ENCODE data around the gene LOXL3.
"Not testable (repeated sequence)": the region's sequence is repeated elsewhere in the genome, so short reads cannot be mapped to it uniquely, and the experiment has no call there.

The LOXL3 gene

GRCh38 chr2:74489906-74490305 lies 63.8 kb downstream of the LOXL3 start:
- peaks cover 52% of the 10 kb centered on the region for H3K36me3 ChIP-seq (ENCODE audit: insufficient read depth, insufficient read length, low read length)
- no peak overlapping the region for H3K4me3 ChIP-seq (ENCODE audit: insufficient read length, low read depth)
- DNase-seq (ENCODE audit: low read depth, low spot score): no peak
- no peaks in the 10 kb centered on the region for H3K4me1 ChIP-seq (ENCODE audit: insufficient read depth, insufficient read length)
- no peaks in the 10 kb centered on the region for H3K9me3 ChIP-seq (ENCODE audit: insufficient read depth, low read length)
- no peak overlapping the region for H3K9ac ChIP-seq (ENCODE audit: insufficient read length, low read depth)
- H3K27me3 ChIP-seq (ENCODE audit: insufficient read depth, insufficient read length): no peaks in the 10 kb centered on the region
- TF ChIP-seq ZNF274 (IDR thresholded peaks at IDR 0.05; ENCODE audit: low read depth, low read length): no peak
- TF ChIP-seq YY1 (IDR thresholded peaks at IDR 0.05; ENCODE audit: insufficient read depth, insufficient read length): no peak
- TF ChIP-seq SUZ12 (IDR thresholded peaks at IDR 0.05; ENCODE audit: extremely low read depth, insufficient read depth, insufficient read length): no peak

GRCh38 chr2:74488643-74489481 lies 64.9 kb downstream of the LOXL3 start:
- no peak overlapping the region for H3K4me3 ChIP-seq (ENCODE audit: insufficient read length, low read depth)
- no peaks in the 10 kb centered on the region for H3K4me1 ChIP-seq (ENCODE audit: insufficient read depth, insufficient read length)
- DNase-seq (ENCODE audit: low read depth, low spot score): no peak
- H3K9me3 ChIP-seq (ENCODE audit: insufficient read depth, low read length): no peaks in the 10 kb centered on the region
- H3K27me3 ChIP-seq (ENCODE audit: insufficient read depth, insufficient read length): no peaks in the 10 kb centered on the region
- H3K9ac ChIP-seq (ENCODE audit: insufficient read length, low read depth): no peak overlapping the region
- TF ChIP-seq SUZ12 (IDR thresholded peaks at IDR 0.05; ENCODE audit: extremely low read depth, insufficient read depth, insufficient read length): no peak
- no peak for TF ChIP-seq ZNF274 (IDR thresholded peaks at IDR 0.05; ENCODE audit: low read depth, low read length)
- no peak for TF ChIP-seq YY1 (IDR thresholded peaks at IDR 0.05; ENCODE audit: insufficient read depth, insufficient read length)
- peaks cover 45% of the 10 kb centered on the region for H3K36me3 ChIP-seq (ENCODE audit: insufficient read depth, insufficient read length, low read length)

GRCh38 chr2:74486141-74486540 lies 67.6 kb downstream of the LOXL3 start:
- H3K4me3 ChIP-seq (ENCODE audit: insufficient read length, low read depth): no peak overlapping the region
- TF ChIP-seq ZNF274 (IDR thresholded peaks at IDR 0.05; ENCODE audit: low read depth, low read length): no peak
- TF ChIP-seq SUZ12 (IDR thresholded peaks at IDR 0.05; ENCODE audit: extremely low read depth, insufficient read depth, insufficient read length): no peak
- TF ChIP-seq YY1 (IDR thresholded peaks at IDR 0.05; ENCODE audit: insufficient read depth, insufficient read length): no peak
- no peaks in the 10 kb centered on the region for H3K9me3 ChIP-seq (ENCODE audit: insufficient read depth, low read length)
- DNase-seq (ENCODE audit: low read depth, low spot score): no peak
- H3K36me3 ChIP-seq (ENCODE audit: insufficient read depth, insufficient read length, low read length): peaks cover 24% of the 10 kb centered on the region
- H3K4me1 ChIP-seq (ENCODE audit: insufficient read depth, insufficient read length): peaks cover 3% of the 10 kb centered on the region
- no peaks in the 10 kb centered on the region for H3K27me3 ChIP-seq (ENCODE audit: insufficient read depth, insufficient read length)
- H3K9ac ChIP-seq (ENCODE audit: insufficient read length, low read depth): no peak overlapping the region

- H3K9me3 ChIP-seq (ENCODE audit: insufficient read depth, low read length); DNase-seq (ENCODE audit: low read depth, low spot score); H3K4me1 ChIP-seq (ENCODE audit: insufficient read depth, insufficient read length); H3K27me3 ChIP-seq (ENCODE audit: insufficient read depth, insufficient read length): not testable (repeated sequence)
- H3K36me3 ChIP-seq (ENCODE audit: insufficient read depth, insufficient read length, low read length): peaks cover 31% of the 10 kb centered on the region
- H3K4me3 ChIP-seq (ENCODE audit: insufficient read length, low read depth): peak overlapping the region; percentile 75
- H3K9ac ChIP-seq (ENCODE audit: insufficient read length, low read depth): peak overlapping the region; percentile 85
These were observed 70.0 kb downstream of the LOXL3 start for GRCh38 chr2:74483675-74484164.

- Histone ChIP-seq H3K9ac (ENCODE audit: insufficient read length, low read depth) (peak within 1 kb of the TSS; percentile 85), H3K4me3 (ENCODE audit: insufficient read length, low read depth) (peak within 1 kb of the TSS; percentile 75), H3K27me3 (ENCODE audit: insufficient read depth, insufficient read length) (no peaks in the 10 kb centered on the region), H3K9me3 (ENCODE audit: insufficient read depth, low read length) (no peaks in the 10 kb centered on the region), H3K4me1 (ENCODE audit: insufficient read depth, insufficient read length) (peaks cover 3% of the 10 kb centered on the region), H3K36me3 (ENCODE audit: insufficient read depth, insufficient read length, low read length) (peaks cover 33% of the 10 kb centered on the region)
- peak; percentile 93 for DNase-seq (ENCODE audit: low read depth, low spot score)
- TF ChIP-seq SUZ12 (IDR thresholded peaks at IDR 0.05; ENCODE audit: extremely low read depth, insufficient read depth, insufficient read length): no peak
- TF ChIP-seq YY1 (IDR thresholded peaks at IDR 0.05; ENCODE audit: insufficient read depth, insufficient read length): peak; percentile 98
These were observed 70.7 kb downstream of the LOXL3 start, which contains the start of the genes CCDC142 and TTC31 for GRCh38 chr2:74482801-74483674. Gene CCDC142 (minus strand): TSS chr2:74482998. CDS start chr2:74482837, 161 bp downstream. Gene TTC31 (plus strand): TSS chr2:74483081. CDS start chr2:74483096, 15 bp downstream.

Measured in NT2/D1 (cell line).